AG04449 (cell line): ENCODE data around the gene WDR59.
A peak's percentile ranks its signal among the peaks of the same experiment; 100 is the strongest.

ENCODE experiments used
- CTCF ChIA-PET: fragments of 350-600 bp; formaldehyde crosslinking; extraction: SDS; loops from one replicate; lab custom pipeline; 2021; ENCODE audit warnings: antibody characterized with exemption; lab: Yijun Ruan, JAX
- POLR2A ChIA-PET: fragments of 400-600, 350-600 bp; formaldehyde crosslinking; extraction: SDS; loops from one replicate; lab custom pipeline; 2020; ENCODE audit warnings: antibody characterized with exemption, inconsistent platforms; lab: Yijun Ruan, JAX
- DNase-seq: peaks from one replicate; pipeline ENCODE4 v3.0.0-alpha.2; 2010; ENCODE audit warnings: low read depth, low spot score
- H3K4me3 ChIP-seq: 2 replicates; pipeline ENCODE4 v1.5.1; 2011; ENCODE audit warnings: low read depth, mild to moderate bottlenecking, control low read depth, low read length
- TF ChIP-seq, protein P1 (sequence below): IDR thresholded peaks from one replicate; pipeline ENCODE4 v1.5.1; 2011; ENCODE audit warnings: mild to moderate bottlenecking, moderate library complexity, low read length, control low read depth, inconsistent platforms; ENCODE audit not compliant: insufficient read depth; ENCODE audit errors: missing control alignments

Gene WDR59

DNA sequence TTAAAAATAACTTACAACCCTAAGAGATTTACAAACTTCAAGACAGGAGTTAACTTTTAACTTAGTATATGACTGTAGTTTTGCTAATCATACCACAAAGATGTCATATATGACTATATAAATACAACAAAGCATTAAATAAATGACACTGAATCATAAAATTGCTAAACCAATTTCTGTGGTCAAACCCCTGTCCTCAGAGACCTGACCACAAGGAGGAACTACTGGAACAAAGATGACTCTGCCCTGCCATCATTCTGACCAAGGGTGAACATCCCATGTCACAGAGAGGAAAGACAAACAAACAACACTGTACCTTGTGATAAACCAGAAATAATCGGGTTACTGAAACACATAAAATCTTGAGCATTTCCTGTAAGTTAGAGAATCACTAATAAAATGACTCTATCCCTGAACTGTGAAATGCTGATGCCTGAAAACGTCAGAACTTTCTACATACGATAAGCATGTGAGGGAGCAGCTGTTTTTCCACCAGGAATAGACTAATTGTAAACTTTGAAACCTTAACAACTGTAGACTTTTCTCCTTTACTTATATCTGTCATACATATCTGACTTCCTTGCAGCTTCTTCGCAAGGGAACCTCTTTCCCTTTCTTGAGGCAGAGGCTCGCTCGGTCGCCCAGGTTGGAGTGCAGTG lies 47.9 kb downstream of the WDR59 start:
- peak; percentile 66 for DNase-seq
- POLR2A ChIA-PET: no interaction called here
- TF ChIP-seq, protein P1, sequence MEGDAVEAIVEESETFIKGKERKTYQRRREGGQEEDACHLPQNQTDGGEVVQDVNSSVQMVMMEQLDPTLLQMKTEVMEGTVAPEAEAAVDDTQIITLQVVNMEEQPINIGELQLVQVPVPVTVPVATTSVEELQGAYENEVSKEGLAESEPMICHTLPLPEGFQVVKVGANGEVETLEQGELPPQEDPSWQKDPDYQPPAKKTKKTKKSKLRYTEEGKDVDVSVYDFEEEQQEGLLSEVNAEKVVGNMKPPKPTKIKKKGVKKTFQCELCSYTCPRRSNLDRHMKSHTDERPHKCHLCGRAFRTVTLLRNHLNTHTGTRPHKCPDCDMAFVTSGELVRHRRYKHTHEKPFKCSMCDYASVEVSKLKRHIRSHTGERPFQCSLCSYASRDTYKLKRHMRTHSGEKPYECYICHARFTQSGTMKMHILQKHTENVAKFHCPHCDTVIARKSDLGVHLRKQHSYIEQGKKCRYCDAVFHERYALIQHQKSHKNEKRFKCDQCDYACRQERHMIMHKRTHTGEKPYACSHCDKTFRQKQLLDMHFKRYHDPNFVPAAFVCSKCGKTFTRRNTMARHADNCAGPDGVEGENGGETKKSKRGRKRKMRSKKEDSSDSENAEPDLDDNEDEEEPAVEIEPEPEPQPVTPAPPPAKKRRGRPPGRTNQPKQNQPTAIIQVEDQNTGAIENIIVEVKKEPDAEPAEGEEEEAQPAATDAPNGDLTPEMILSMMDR: no peak
- H3K4me3 ChIP-seq: no peak overlapping the region
- CTCF ChIA-PET: interaction anchor here (0.8 to 1.3 kb wide), 2 partner anchors 173 to 175 kb away, joined by 3 to 5 read pairs; no protein-coding TSS in a partner anchor

DNA sequence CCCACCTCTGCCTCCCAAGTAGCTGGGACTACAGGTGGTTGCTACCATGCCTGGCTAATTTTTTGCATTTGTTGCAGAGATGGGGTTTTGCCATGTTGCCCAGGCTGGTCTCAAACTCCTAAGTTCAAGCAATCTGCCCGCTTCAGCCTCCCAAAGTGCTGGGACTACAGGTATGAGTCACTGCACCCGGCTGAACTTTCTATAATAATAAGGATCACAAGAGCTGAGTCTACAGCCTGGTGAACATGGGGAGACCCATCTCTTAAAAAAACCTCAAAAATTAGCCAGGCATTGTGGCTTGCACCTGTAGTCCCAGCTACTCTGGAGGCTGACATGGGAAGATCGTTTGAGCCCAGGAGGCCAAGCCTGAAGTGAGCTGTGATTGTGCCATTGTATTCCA lies 53.5 kb downstream of the WDR59 start:
- DNase-seq: no peak
- CTCF ChIA-PET: interaction anchor here (1.6 to 2.0 kb wide), 2 partner anchors 69 to 180 kb away, joined by 8 to 9 read pairs; no protein-coding TSS in a partner anchor
- POLR2A ChIA-PET: no interaction called here
- TF ChIP-seq, protein P1: no peak
- no peak overlapping the region for H3K4me3 ChIP-seq

DNA sequence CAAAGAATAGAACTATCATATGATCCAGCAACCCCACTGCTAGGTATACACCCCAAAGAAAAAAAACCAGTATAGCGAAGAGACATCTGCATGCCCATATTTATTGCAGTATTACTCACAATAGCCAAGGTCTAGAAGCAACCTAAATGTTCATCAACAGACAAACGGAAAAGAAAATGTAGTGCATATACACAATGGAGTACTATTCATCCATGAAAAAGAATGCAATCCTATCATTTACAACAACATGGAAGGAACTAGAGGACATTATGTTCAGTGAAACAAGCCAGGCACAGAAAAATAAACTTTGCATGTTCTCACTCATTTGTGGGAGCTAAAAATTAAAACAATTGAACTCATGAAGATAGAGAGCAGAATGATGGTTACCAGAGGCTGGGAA lies 55.3 kb downstream of the WDR59 start:
- no peak for DNase-seq
- CTCF ChIA-PET: interaction anchor here (2.0 kb wide), 1 partner anchor 67 kb away, joined by 8 read pairs; no protein-coding TSS in a partner anchor
- TF ChIP-seq, protein P1: no peak
- no peak overlapping the region for H3K4me3 ChIP-seq
- POLR2A ChIA-PET: no interaction called here

DNA sequence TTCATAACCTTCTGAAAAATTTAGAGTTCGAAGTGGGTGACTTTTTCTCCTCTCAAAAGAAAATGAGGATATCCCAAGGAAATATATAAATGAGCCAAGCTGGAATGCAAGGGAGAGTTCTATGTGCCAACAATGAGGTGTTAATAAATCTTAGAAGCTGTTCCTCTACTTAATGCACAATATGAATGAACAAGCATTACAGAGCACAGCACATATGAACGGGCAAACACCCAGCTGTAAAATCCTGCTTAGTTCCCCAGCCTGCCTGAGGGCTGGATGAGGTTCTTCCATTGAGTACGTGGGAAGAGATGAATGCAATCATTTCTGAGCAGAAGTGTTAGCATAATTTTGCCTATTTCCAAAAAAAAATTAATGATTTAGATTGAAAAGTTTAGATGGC lies 58.1 kb downstream of the WDR59 start:
- POLR2A ChIA-PET: no interaction called here
- CTCF ChIA-PET: no interaction called here
- TF ChIP-seq, protein P1: no peak
- no peak for DNase-seq
- H3K4me3 ChIP-seq: no peak overlapping the region

DNA sequence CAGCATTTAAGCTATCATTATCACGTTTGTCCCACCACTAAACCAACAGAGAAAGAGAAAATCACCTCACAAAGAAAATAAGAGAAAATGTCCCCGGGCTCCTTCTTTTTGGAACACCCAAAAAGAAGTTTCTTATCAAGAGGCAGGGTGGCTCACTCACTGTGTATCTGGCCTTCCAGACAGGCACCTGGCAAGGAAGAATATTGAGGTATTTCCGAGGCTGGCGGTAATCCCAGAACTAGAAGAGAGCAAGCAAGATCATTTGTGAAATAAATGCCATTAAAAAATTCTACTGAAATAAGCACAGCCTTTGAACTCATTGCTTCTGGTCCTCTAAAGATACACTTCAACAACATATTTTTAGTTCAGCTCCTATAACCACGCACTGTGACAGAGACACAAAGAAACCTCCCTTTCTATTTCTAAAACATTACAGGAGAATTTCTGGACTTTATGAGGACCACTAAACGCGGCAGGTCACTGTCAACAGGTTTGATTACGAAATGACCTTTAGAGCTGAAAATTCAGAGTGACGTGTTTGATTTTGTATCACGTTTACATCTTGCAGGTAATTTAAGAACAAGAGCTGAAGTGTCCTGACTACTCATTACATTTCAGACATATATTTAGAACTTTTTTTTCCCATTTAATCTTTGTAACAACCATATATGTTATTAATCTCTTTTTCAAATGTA lies 61.0 kb downstream of the WDR59 start:
- TF ChIP-seq, protein P1: no peak
- ChIA-PET POLR2A (no interaction called here), CTCF (interaction anchor here (1.0 to 1.5 kb wide), 3 partner anchors 74 to 187 kb away, joined by 3 to 4 read pairs (median 3); no protein-coding TSS in a partner anchor)
- no peak overlapping the region for H3K4me3 ChIP-seq
- no peak for DNase-seq
